ENCODE data around the gene KIAA1755.

The KIAA1755 gene

DNA sequence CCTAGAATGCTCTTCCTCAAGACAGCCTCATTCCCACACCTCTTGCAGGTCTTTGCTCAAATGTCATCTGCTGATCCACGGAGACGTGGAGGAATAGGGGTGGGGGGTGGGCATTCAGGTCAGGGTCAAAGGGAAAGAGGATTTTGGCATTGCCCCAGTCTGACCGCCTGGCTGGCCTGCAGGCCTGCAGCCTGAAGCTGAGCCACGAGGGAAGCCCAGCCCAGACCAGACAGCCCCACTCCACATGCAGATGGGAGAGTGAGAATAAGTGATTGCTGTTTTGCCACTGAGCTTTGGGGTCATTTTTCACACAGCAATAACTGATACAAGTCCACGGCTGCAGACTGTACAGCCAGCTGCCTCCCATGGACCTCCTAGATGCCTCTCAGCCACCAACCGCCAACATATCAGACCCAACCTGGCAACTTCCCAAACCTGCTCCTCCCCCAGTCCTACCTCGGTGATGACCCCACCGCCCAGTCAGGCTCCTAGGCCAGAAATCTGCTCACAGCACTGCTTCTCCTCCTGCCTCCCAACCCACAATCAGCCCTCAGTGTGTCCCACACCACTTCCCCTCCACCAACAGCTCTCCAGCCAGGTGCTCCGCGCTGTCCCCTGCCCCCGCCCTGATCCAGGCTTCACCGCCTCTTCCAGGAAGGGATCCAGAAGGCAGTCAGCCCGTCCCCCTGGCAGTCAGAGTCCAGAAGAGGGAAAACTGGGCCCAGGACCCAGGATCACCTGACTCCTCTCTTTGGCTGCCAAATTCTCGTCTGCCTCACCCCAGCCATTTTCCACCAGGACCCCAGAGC lies 14.0 kb downstream of the KIAA1755 start:
- no peak overlapping the region for H3K4me3 ChIP-seq (ENCODE audit: low read length)
- TF ChIP-seq, protein P1, sequence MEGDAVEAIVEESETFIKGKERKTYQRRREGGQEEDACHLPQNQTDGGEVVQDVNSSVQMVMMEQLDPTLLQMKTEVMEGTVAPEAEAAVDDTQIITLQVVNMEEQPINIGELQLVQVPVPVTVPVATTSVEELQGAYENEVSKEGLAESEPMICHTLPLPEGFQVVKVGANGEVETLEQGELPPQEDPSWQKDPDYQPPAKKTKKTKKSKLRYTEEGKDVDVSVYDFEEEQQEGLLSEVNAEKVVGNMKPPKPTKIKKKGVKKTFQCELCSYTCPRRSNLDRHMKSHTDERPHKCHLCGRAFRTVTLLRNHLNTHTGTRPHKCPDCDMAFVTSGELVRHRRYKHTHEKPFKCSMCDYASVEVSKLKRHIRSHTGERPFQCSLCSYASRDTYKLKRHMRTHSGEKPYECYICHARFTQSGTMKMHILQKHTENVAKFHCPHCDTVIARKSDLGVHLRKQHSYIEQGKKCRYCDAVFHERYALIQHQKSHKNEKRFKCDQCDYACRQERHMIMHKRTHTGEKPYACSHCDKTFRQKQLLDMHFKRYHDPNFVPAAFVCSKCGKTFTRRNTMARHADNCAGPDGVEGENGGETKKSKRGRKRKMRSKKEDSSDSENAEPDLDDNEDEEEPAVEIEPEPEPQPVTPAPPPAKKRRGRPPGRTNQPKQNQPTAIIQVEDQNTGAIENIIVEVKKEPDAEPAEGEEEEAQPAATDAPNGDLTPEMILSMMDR (conservative IDR thresholded peaks at IDR 0.05; ENCODE audit: low read depth, low read length), result no peak
- no peak for DNase-seq (ENCODE audit: low read depth)

DNA sequence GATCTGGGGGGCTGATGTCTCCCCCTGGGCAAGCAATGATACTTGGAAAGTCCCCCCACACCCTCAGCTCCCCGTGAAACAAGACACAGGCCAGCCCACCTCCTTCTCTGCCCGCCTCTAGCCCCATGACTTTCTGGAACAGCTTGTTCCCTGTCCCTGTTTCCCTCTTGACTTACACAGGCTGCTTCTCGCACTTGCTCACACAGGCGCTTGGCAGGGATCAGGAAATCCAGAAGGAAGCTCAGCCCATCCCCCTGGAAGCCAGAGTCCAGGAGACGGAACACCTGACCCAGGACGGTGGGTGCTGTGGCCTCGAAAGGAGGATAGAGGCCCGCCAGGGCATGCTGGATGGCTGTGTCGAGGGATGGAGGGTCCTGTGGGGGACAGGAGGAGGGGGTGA lies 14.8 kb downstream of the KIAA1755 start:
- no peak overlapping the region for H3K4me3 ChIP-seq (ENCODE audit: low read length)
- TF ChIP-seq, protein P1 (conservative IDR thresholded peaks at IDR 0.05; ENCODE audit: low read depth, low read length), result no peak
- DNase-seq (ENCODE audit: low read depth), result no peak

DNA sequence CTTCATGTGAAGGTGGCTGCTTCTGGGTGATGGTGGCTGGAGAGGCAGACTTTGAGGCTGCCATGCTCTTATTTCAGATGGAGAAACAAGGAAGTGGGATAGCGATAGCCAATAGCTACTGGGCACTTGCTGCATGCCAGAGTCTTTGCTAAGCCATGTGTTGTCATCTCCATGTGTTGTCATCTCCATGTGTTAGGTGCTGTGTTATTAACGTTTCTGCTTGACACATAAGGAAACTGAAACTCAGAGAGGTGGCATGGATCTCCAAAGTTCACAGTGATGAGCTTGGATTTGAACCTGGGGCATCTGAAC lies 16.9 kb downstream of the KIAA1755 start:
- DNase-seq (ENCODE audit: low read depth), result no peak
- no peak overlapping the region for H3K4me3 ChIP-seq (ENCODE audit: low read length)
- TF ChIP-seq, protein P1 (conservative IDR thresholded peaks at IDR 0.05; ENCODE audit: low read depth, low read length), result no peak

DNA sequence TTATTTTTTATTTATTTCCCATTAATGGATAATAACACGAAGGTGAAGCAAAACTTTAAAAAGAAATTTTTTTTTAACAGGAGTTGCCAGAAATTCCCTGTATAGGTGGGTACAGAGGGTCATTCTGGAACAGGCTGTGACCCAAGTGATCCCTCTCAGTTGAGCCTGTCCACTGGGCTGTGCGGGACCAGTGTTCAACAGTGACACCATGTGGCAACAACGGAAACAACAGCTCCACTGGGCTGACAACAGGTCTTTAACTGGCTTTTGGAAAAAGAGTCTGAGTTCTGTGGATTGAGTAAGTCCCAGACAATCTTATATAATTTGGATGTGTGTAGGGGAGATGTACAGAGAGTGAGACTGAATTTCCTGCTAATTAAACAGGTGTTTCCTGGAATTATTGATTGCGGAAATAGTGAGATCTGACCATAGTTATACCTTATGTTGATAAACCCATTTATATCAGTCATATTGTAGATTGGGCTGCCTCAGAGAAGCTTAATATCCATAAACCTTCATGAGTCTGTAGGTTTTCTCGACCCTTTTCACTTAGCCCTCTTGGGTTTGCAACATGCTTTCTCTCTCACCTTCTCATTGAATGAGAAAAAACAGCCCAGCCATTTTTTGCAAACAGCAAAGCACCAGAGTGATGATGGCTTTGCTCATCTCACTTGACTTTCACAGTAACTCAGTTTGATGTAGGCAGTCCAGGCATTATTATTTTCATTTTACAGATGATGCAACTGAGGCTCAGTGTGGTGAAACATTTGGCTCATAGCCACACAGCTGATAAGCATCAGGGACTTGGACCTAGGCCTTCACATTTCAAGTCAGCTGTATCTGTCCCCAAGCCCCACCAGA lies 17.5 kb downstream of the KIAA1755 start:
- TF ChIP-seq, protein P1 (conservative IDR thresholded peaks at IDR 0.05; ENCODE audit: low read depth, low read length), result peak; percentile 60
- H3K4me3 ChIP-seq (ENCODE audit: low read length), result no peak overlapping the region
- DNase-seq (ENCODE audit: low read depth), result no peak

DNA sequence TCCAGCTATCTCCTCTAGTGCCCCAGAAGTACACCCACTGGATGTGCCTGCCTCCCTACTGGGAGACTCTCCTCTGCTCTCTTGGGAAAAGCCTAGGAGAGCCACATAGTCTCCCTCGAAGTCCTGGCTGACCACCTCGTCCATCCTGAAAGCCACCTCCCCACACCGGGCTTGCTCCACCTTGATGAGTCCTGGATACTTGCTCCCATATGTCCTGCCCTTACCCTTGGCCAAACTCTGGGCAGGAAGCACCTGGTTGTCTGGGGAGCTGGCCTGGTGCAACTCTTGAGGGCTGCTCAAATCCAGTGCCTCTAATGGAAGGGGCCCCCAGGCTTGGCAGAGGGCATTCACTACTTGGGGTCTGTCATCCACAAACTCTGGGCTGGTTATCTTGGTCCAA lies 19.3 kb downstream of the KIAA1755 start:
- DNase-seq (ENCODE audit: low read depth), result no peak
- no peak overlapping the region for H3K4me3 ChIP-seq (ENCODE audit: low read length)
- TF ChIP-seq, protein P1 (conservative IDR thresholded peaks at IDR 0.05; ENCODE audit: low read depth, low read length), result no peak

DNA sequence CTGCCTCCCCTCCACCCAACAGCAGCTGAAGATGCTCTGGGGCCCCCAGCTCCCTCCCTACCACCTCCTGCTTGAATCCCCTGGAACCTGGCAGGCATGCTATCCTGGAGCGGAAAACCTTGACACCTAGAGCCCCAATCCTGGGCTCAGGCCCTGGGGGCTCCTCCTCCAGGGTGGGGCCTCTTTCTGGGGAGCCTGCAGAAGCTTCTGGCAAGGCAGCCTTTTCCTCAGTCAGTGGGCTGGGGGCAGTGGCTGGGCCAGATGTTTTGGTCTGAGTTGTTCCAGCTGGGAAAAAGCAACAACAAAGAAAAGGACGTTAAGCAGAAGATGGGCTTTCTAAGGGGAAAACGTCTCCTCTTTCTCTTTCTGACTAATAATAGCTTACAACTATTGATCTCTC lies 21.1 kb downstream of the KIAA1755 start:
- no peak overlapping the region for H3K4me3 ChIP-seq (ENCODE audit: low read length)
- TF ChIP-seq, protein P1 (conservative IDR thresholded peaks at IDR 0.05; ENCODE audit: low read depth, low read length), result no peak

More for the DNA sequence above, 21.1 kb downstream of the KIAA1755 start:
- DNase-seq (ENCODE audit: low read depth), result no peak

Data from retinal pigment epithelial cell (primary cell).